Measurements from ENCODE around the gene RTEL1.

Gene RTEL1

DNA sequence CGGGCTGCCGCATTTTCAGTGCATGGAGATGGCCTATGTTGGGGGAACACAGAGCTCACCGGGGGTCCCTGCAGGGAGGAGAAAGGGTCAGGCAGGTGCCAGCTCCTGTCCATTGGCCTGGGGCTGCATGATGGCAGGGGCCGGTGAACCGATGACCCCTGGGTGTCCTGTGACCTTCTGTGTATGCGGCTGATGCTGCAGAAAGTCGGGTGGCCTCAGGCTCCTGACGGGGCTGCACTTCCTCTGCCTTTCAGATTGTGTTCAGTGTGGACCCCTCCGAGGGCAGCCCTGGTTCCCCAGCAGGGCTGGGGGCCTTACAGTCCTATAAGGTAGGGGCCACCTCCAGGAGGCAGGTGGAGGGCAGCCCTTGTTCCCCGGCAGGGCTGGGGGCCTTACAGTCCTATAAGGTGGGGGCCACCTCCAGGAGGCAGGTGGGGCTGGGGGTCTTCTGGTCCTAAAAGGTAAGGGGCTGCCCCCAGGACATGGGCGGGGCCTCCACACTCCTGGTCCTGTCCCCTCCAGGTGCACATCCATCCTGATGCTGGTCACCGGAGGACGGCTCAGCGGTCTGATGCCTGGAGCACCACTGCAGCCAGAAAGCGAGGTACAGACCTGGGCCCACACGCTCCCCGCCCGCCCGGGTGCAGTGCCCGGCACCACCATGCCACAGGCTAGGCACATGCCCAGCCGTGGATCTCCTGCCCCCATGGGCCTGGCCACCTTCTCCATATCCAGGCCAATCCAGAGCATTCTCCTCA, 27.3 kb downstream of the RTEL1 start:
- TF ChIP-seq CTCF (IDR thresholded peaks at IDR 0.05) = no peak
- Histone ChIP-seq H3K4me1 (no peaks in the 10 kb centered on the region), H3K9me3 (ENCODE audit: control insufficient read depth, low read length) (no peaks in the 10 kb centered on the region), H3K9ac (no peak overlapping the region), H3K4me3 (ENCODE audit: low read depth, low read length) (no peak overlapping the region), H3K27ac (peak overlapping the region; percentile 78), H2AFZ (no peak overlapping the region), H3K4me2 (ENCODE audit: low read length) (no peak overlapping the region), H3K79me2 (no peaks in the 10 kb centered on the region), H3K27me3 (ENCODE audit: control insufficient read depth, insufficient read depth, low read length) (no peaks in the 10 kb centered on the region), H3K36me3 (ENCODE audit: control insufficient read depth, insufficient read depth, low read length) (no peaks in the 10 kb centered on the region)

GRCh38 chr20:63686094-63686491, 28.0 kb downstream of the RTEL1 start:
- no peaks in the 10 kb centered on the region for H3K4me1 ChIP-seq
- H3K9me3 ChIP-seq (ENCODE audit: control insufficient read depth, low read length) = no peaks in the 10 kb centered on the region
- H3K4me3 ChIP-seq (ENCODE audit: low read depth, low read length) = no peak overlapping the region
- H3K36me3 ChIP-seq (ENCODE audit: control insufficient read depth, insufficient read depth, low read length) = no peaks in the 10 kb centered on the region
- H3K79me2 ChIP-seq = no peaks in the 10 kb centered on the region
- H2AFZ ChIP-seq = no peak overlapping the region
- H3K4me2 ChIP-seq (ENCODE audit: low read length) = peak overlapping the region; percentile 15
- H3K9ac ChIP-seq = no peak overlapping the region
- peak overlapping the region; percentile 78 for H3K27ac ChIP-seq
- TF ChIP-seq CTCF (IDR thresholded peaks at IDR 0.05) = no peak
- H3K27me3 ChIP-seq (ENCODE audit: control insufficient read depth, insufficient read depth, low read length) = no peaks in the 10 kb centered on the region

- Histone ChIP-seq H3K4me2 (ENCODE audit: low read length) (peak overlapping the region; percentile 15), H3K9me3 (ENCODE audit: control insufficient read depth, low read length) (no peaks in the 10 kb centered on the region), H3K4me3 (ENCODE audit: low read depth, low read length) (no peak overlapping the region), H3K4me1 (no peaks in the 10 kb centered on the region), H3K79me2 (no peaks in the 10 kb centered on the region), H3K36me3 (ENCODE audit: control insufficient read depth, insufficient read depth, low read length) (no peaks in the 10 kb centered on the region), H3K27me3 (ENCODE audit: control insufficient read depth, insufficient read depth, low read length) (no peaks in the 10 kb centered on the region), H3K9ac (no peak overlapping the region), H2AFZ (no peak overlapping the region), H3K27ac (peak overlapping the region; percentile 78)
- no peak for TF ChIP-seq CTCF (IDR thresholded peaks at IDR 0.05)
These were observed 28.6 kb downstream of the RTEL1 start for GRCh38 chr20:63686492-63687321.

DNA sequence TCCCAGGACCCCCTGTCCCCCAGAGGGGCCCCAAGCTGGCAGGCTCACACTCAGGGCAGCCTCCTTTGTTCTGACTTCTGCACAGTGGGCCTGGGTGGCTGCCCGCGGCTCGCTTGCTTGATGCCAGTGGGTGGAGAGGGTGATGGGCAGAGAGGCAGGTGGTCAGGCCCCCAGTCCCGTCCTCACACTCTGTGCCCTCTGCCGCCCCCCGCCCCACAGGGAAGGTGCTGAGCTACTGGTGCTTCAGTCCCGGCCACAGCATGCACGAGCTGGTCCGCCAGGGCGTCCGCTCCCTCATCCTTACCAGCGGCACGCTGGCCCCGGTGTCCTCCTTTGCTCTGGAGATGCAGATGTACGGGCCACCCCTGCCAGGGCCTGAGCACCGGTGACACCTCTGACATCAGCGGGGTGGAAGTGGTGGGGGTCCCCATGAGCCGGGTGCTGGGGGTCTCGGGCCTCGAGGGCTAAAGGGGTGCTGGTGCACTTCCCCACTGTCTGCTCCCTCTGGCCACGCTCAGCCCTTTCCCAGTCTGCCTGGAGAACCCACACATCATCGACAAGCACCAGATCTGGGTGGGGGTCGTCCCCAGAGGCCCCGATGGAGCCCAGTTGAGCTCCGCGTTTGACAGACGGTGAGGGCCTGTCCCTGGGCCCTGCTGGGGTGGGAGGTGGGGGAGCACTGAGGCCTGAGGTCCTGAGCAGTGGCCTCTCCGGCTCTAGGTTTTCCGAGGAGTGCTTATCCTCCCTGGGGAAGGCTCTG, 29.5 kb downstream of the RTEL1 start:
- Histone ChIP-seq H3K79me2 (no peaks in the 10 kb centered on the region), H3K27me3 (ENCODE audit: control insufficient read depth, insufficient read depth, low read length) (no peaks in the 10 kb centered on the region), H2AFZ (no peak overlapping the region), H3K9me3 (ENCODE audit: control insufficient read depth, low read length) (no peaks in the 10 kb centered on the region), H3K4me1 (no peaks in the 10 kb centered on the region), H3K9ac (no peak overlapping the region), H3K4me3 (ENCODE audit: low read depth, low read length) (no peak overlapping the region), H3K36me3 (ENCODE audit: control insufficient read depth, insufficient read depth, low read length) (no peaks in the 10 kb centered on the region), H3K27ac (peak overlapping the region; percentile 78), H3K4me2 (ENCODE audit: low read length) (no peak overlapping the region)
- TF ChIP-seq CTCF (IDR thresholded peaks at IDR 0.05) = no peak
